WTC11 (cell line): ENCODE measurements around the gene GMEB2. TPM values are rescaled to one million over a fixed set of nuclear protein-coding genes. Genes with fewer than 3 reads are reported as not detected.

Experiments used
- ATAC-seq: fragments of 200-7000 bp; cut with Tn5 transposase; 2 replicates; pipeline ENCODE4 v1.10.0; 2021; ENCODE audit warnings: mild to moderate bottlenecking, moderate library complexity
- CTCF ChIA-PET: fragments of 300-600 bp; sonication (Branson Sonifier 250); formaldehyde crosslinking; loops from one replicate; lab custom pipeline; 2021; ENCODE audit warnings: antibody characterized with exemption; lab: Charles Lee
- POLR2A ChIA-PET: fragments of 350-600 bp; sonication (Branson Sonifier 250); formaldehyde crosslinking; loops from one replicate; lab custom pipeline; 2021; ENCODE audit warnings: antibody characterized with exemption; lab: Charles Lee
- DNase-seq: peaks from one replicate; pipeline ENCODE4 v3.0.0; 2021; ENCODE audit warnings: low spot score
- H3K27ac Mint-ChIP-seq: 2 replicates; pipeline ENCODE4 v1.8.0; 2021; ENCODE audit warnings: mixed read lengths
- H3K27me3 Mint-ChIP-seq: 2 replicates; pipeline ENCODE4 v1.8.0; 2021; ENCODE audit warnings: low read depth, mild to moderate bottlenecking, moderate library complexity, mixed read lengths
- H3K36me3 Mint-ChIP-seq: 2 replicates; pipeline ENCODE4 v1.8.0; 2021; ENCODE audit warnings: mixed read lengths
- H3K4me1 Mint-ChIP-seq: 2 replicates; pipeline ENCODE4 v1.8.0; 2022; ENCODE audit warnings: mixed read lengths
- H3K4me3 Mint-ChIP-seq: 2 replicates; pipeline ENCODE4 v1.8.0; 2021; ENCODE audit warnings: mild to moderate bottlenecking, moderate library complexity, mixed read lengths
- H3K9me3 Mint-ChIP-seq: 2 replicates; pipeline ENCODE4 v1.8.0; 2021; ENCODE audit warnings: mixed read lengths
- AFF4 ChIP-seq: sonication (generic); formaldehyde crosslinking; IDR thresholded peaks from 2 replicates; pipeline ENCODE4 v1.8.1; 2023; ENCODE audit warnings: mild to moderate bottlenecking, missing genetic modification reagents, borderline replicate concordance
- AR ChIP-seq: fragments of 250-450 bp; sonication (Bioruptor Pico); IDR thresholded peaks from 2 replicates; pipeline ENCODE4 v1.9.0; 2021; ENCODE audit warnings: mild to moderate bottlenecking
- FOXJ3 ChIP-seq: sonication (generic); formaldehyde crosslinking; IDR thresholded peaks from 2 replicates; pipeline ENCODE4 v1.9.0; 2021; ENCODE audit warnings: missing genetic modification reagents, mild to moderate bottlenecking, borderline replicate concordance
- FOXK1 ChIP-seq: sonication (generic); formaldehyde crosslinking; IDR thresholded peaks from 2 replicates; pipeline ENCODE4 v1.8.0; 2022; ENCODE audit warnings: mild to moderate bottlenecking, moderate library complexity, missing genetic modification reagents
- MLX ChIP-seq: sonication (generic); formaldehyde crosslinking; IDR thresholded peaks from 2 replicates; pipeline ENCODE4 v1.8.1; 2023; ENCODE audit warnings: mild to moderate bottlenecking, missing genetic modification reagents, moderate library complexity
- MYBL2 ChIP-seq: sonication (generic); formaldehyde crosslinking; IDR thresholded peaks from 2 replicates; pipeline ENCODE4 v1.8.1; 2023; ENCODE audit warnings: mild to moderate bottlenecking, moderate library complexity, missing genetic modification reagents
- NFE2L1 ChIP-seq: sonication (generic); formaldehyde crosslinking; IDR thresholded peaks from 2 replicates; pipeline ENCODE4 v1.8.1; 2023; ENCODE audit warnings: missing genetic modification reagents
- NR1H2 ChIP-seq: sonication (generic); formaldehyde crosslinking; IDR thresholded peaks from 2 replicates; pipeline ENCODE4 v1.9.0; 2021; ENCODE audit warnings: mild to moderate bottlenecking, moderate library complexity, missing genetic modification reagents
- NR2C2 ChIP-seq: sonication (generic); formaldehyde crosslinking; IDR thresholded peaks from 2 replicates; pipeline ENCODE4 v1.8.0; 2022; ENCODE audit warnings: mild to moderate bottlenecking, missing genetic modification reagents
- PREB ChIP-seq: sonication (generic); formaldehyde crosslinking; IDR thresholded peaks from 2 replicates; pipeline ENCODE4 v1.8.1; 2022; ENCODE audit warnings: mild to moderate bottlenecking, missing genetic modification reagents, moderate library complexity, borderline replicate concordance
- TEAD4 ChIP-seq: sonication (generic); formaldehyde crosslinking; IDR thresholded peaks from 2 replicates; pipeline ENCODE4 v1.8.0; 2022; ENCODE audit warnings: mild to moderate bottlenecking, missing genetic modification reagents
- USF1 ChIP-seq: sonication (generic); formaldehyde crosslinking; IDR thresholded peaks from 2 replicates; pipeline ENCODE4 v1.8.0; 2022; ENCODE audit warnings: mild to moderate bottlenecking, missing genetic modification reagents
- ZMAT4 ChIP-seq: fragments of 250-450 bp; sonication (Bioruptor Pico); IDR thresholded peaks from 2 replicates; pipeline ENCODE4 v1.9.0; 2021; ENCODE audit warnings: mild to moderate bottlenecking
- ZNF121 ChIP-seq: sonication (generic); formaldehyde crosslinking; IDR thresholded peaks from 2 replicates; pipeline ENCODE4 v1.8.0; 2023; ENCODE audit warnings: missing genetic modification reagents
- ZNF263 ChIP-seq: sonication (generic); formaldehyde crosslinking; IDR thresholded peaks from 2 replicates; pipeline ENCODE4 v1.8.1; 2022; ENCODE audit warnings: low read depth, mild to moderate bottlenecking, moderate library complexity, missing genetic modification reagents
- ZNF512 ChIP-seq: sonication (generic); formaldehyde crosslinking; IDR thresholded peaks from 2 replicates; pipeline ENCODE4 v1.8.1; 2022; ENCODE audit warnings: missing genetic modification reagents, borderline replicate concordance
- ZNF532 ChIP-seq: fragments of 250-450 bp; sonication (Bioruptor Pico); IDR thresholded peaks from 2 replicates; pipeline ENCODE4 v1.9.0; 2021; ENCODE audit warnings: mild to moderate bottlenecking, borderline replicate concordance
- total RNA-seq: library from RNA; stranded (reverse); gene quantifications from 3 replicates; pipeline ENCODE4 v1.2.3, GENCODE V29; 2021

The GMEB2 gene
- total RNA-seq, 1 experiment from 2014 or later, result 14.8 TPM

- ATAC-seq (no peak), DNase-seq (no peak)
- H3K9me3 Mint-ChIP-seq, result no peaks in the 10 kb centered on the region
- CTCF ChIA-PET, result interaction anchor here (0.5 to 1.4 kb wide), 2 partner anchors 232 to 430 kb away, joined by 3 to 4 read pairs; no protein-coding TSS in a partner anchor
- POLR2A ChIA-PET, result interaction anchor here (0.6 kb wide), 1 partner anchor 152 kb away, joined by 4 read pairs; no protein-coding TSS in a partner anchor
- H3K36me3 Mint-ChIP-seq, result no peaks in the 10 kb centered on the region
- H3K27ac Mint-ChIP-seq, result peak overlapping the region; percentile 9; the same call in 1 of the 2 replicates
- TF ChIP-seq ZMAT4 (CRISPR knock-in tag) (no peak), NR2C2 (CRISPR knock-in tag) (no peak), AR (CRISPR knock-in tag) (no peak), NR1H2 (CRISPR knock-in tag) (no peak), ZNF263 (CRISPR knock-in tag) (no peak), NFE2L1 (CRISPR knock-in tag) (no peak), ZNF121 (no peak), ZNF512 (CRISPR knock-in tag) (no peak), MYBL2 (CRISPR knock-in tag) (no peak), TEAD4 (CRISPR knock-in tag) (no peak), ZNF532 (CRISPR knock-in tag) (no peak), MLX (CRISPR knock-in tag) (no peak), FOXK1 (no peak), USF1 (CRISPR knock-in tag) (no peak)
- no peaks in the 10 kb centered on the region for H3K27me3 Mint-ChIP-seq
- peaks cover 6% of the 10 kb centered on the region; the same call in 1 of the 2 replicates for H3K4me1 Mint-ChIP-seq
- no peak overlapping the region for H3K4me3 Mint-ChIP-seq
Observed at GRCh38 chr20:63543733-63544132, 83.2 kb downstream of the GMEB2 start.

- ATAC-seq, result no peak
- no peak for DNase-seq
- CTCF ChIA-PET, result no interaction called here
- H3K4me3 Mint-ChIP-seq, result no peak overlapping the region
- no peaks in the 10 kb centered on the region for H3K27me3 Mint-ChIP-seq
- POLR2A ChIA-PET, result no interaction called here
- no peak overlapping the region for H3K27ac Mint-ChIP-seq
- H3K9me3 Mint-ChIP-seq, result no peaks in the 10 kb centered on the region
- 0 out of 2 replicates have a peak, but pooled peaks cover 4% of the 10 kb centered on the region for H3K4me1 Mint-ChIP-seq
- no peaks in the 10 kb centered on the region for H3K36me3 Mint-ChIP-seq
- TF ChIP-seq FOXJ3 (no peak), AFF4 (no peak), NFE2L1 (CRISPR knock-in tag) (no peak), PREB (CRISPR knock-in tag) (no peak)
Observed at GRCh38 chr20:63543131-63543530, 83.8 kb downstream of the GMEB2 start.
